IMR-90 (cell line): Measurements from ENCODE around the gene RGS3.

Experiments used
- BHLHE40 ChIP-seq: fragments of 150-350 bp; IDR thresholded peaks from 2 replicates; pipeline ENCODE4 v1.6.1; 2016; ENCODE audit warnings: mild to moderate bottlenecking, low read depth, low read length
- CTCF ChIP-seq: conservative IDR thresholded peaks from 2 replicates; pipeline ENCODE4 v1.5.1; 2012; ENCODE audit warnings: mild to moderate bottlenecking, low read depth, low read length, improper control_type of control experiment
- ELK1 ChIP-seq: fragments of 150-350 bp; IDR thresholded peaks from 2 replicates; pipeline ENCODE4 v1.6.1; 2016; ENCODE audit warnings: low read depth, mild to moderate bottlenecking, low read length, moderate library complexity, borderline replicate concordance
- FOS ChIP-seq: fragments of 150-350 bp; IDR thresholded peaks from 2 replicates; pipeline ENCODE4 v1.6.1; 2016; ENCODE audit warnings: low read depth, low read length
- MAFK ChIP-seq: IDR thresholded peaks from 2 replicates; pipeline ENCODE4 v1.6.1; 2012; ENCODE audit warnings: low read depth, low read length, improper control_type of control experiment
- POLR2A ChIP-seq: IDR thresholded peaks from 2 replicates; pipeline ENCODE4 v1.6.1; 2012; ENCODE audit warnings: mild to moderate bottlenecking, low read depth, low read length
- RAD21 ChIP-seq: IDR thresholded peaks from 2 replicates; pipeline ENCODE4 v1.6.1; 2012; ENCODE audit warnings: low read length, improper control_type of control experiment
- RFX5 ChIP-seq: IDR thresholded peaks from 2 replicates; pipeline ENCODE4 v1.8.0; 2012; ENCODE audit warnings: low read depth, mild to moderate bottlenecking, low read length, moderate library complexity
- SMC3 ChIP-seq: fragments of 150-350 bp; IDR thresholded peaks from 2 replicates; pipeline ENCODE4 v1.6.1; 2016; ENCODE audit warnings: low read depth, mild to moderate bottlenecking, antibody characterized with exemption, low read length, moderate library complexity
- TF ChIP-seq, protein P1 (sequence below): fragments of 150-350 bp; IDR thresholded peaks from 2 replicates; pipeline ENCODE4 v1.6.1; 2017; ENCODE audit warnings: mild to moderate bottlenecking, antibody characterized with exemption, low read length, low read depth

DNA sequence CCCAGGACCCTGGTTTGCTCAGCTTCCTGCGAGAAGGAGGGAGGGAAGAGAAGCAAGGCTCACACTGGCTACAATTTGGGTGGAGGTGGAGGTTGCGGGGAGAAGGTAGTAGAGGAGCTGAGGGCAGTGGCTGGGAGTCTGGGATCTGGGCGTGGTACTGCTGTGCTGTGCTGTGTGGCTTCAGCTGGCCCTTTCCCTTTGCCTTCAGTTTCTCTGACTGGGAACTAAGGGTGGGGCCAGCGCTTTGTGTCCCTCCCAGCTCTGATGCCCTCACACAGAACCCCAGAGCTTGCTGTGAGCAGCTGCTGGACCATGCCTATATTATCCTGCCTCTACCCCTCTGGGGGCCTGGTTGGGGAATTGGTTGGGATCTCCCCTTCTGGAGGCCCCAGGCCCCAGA, 60.9 kb downstream of the RGS3 start:
- no peak for TF ChIP-seq CTCF
- TF ChIP-seq FOS: no peak
- TF ChIP-seq SMC3: no peak
- no peak for TF ChIP-seq MAFK
- TF ChIP-seq, protein P1, sequence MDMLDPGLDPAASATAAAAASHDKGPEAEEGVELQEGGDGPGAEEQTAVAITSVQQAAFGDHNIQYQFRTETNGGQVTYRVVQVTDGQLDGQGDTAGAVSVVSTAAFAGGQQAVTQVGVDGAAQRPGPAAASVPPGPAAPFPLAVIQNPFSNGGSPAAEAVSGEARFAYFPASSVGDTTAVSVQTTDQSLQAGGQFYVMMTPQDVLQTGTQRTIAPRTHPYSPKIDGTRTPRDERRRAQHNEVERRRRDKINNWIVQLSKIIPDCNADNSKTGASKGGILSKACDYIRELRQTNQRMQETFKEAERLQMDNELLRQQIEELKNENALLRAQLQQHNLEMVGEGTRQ: no peak
- TF ChIP-seq POLR2A: no peak
- TF ChIP-seq RFX5: no peak
- TF ChIP-seq BHLHE40: no peak
- TF ChIP-seq RAD21: no peak
- no peak for TF ChIP-seq ELK1
